ENCODE data around the gene TALDO1. TPM values are rescaled to one million over a fixed set of nuclear protein-coding genes. Genes with fewer than 3 reads are reported as not detected.
A peak's percentile ranks its signal among the peaks of the same experiment; 100 is the strongest.
"Not testable (repeated sequence)": the region's sequence is repeated elsewhere in the genome, so short reads cannot be mapped to it uniquely, and the experiment has no call there.

The TALDO1 gene
- total RNA-seq, 1 donor from 2014 or later = 101 TPM

DNA sequence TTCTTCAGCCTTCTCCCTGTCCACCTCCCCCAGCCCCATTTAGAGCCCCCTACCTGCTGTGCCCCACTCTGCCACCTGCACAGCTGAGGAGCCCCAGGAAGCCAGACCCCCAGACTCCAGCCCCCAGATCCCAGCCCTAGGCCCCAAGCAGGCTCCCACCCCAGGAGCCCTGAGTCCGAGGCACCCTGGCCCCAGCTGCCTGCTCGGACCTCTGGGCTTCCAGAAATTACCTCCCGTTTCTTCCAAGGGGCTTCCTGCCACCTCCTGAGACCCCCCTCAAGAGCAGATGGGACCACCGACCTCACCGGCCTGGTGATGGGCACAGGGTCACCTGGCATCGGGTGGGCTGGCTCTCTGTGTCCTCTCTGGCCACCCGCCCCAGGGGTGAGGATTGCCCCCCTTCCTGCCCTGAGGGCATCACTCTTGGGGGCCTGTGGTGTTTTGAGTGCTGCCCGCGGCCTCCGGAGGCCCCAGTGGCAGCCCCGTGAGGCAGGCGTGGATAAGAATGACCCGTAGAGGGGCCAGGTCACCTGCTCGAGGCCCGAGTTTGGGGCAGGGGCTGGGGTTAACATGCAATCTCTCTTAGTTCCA is 18.3 kb upstream of the TALDO1 start:
- peaks cover 3% of the 10 kb centered on the region for H3K9me3 Mint-ChIP-seq
- peaks cover 7% of the 10 kb centered on the region for H3K4me1 Mint-ChIP-seq
- H3K27me3 Mint-ChIP-seq (ENCODE audit: insufficient read depth, low read depth) = peaks cover 19% of the 10 kb centered on the region
- H3K36me3 Mint-ChIP-seq = no peaks in the 10 kb centered on the region
- Histone ChIP-seq H3K36me3 (no peaks in the 10 kb centered on the region), H3K4me1 (peaks cover 7% of the 10 kb centered on the region), H3K4me2 (no peak overlapping the region), H4K20me1 (ENCODE audit: low read depth) (peaks cover 5% of the 10 kb centered on the region), H3K27me3 (peaks cover 35% of the 10 kb centered on the region), H3F3A (ENCODE audit: low read depth) (peaks cover 11% of the 10 kb centered on the region), H3K9me3 (ENCODE audit: low read depth) (no peaks in the 10 kb centered on the region), H2AFZ (replicated peaks) (no peak overlapping the region), H3K9ac (no peak overlapping the region), H3K27ac (no peak overlapping the region), H3K79me2 (ENCODE audit: low read depth) (no peaks in the 10 kb centered on the region), H3K4me3 (no peak overlapping the region)
- TF ChIP-seq, protein P1, sequence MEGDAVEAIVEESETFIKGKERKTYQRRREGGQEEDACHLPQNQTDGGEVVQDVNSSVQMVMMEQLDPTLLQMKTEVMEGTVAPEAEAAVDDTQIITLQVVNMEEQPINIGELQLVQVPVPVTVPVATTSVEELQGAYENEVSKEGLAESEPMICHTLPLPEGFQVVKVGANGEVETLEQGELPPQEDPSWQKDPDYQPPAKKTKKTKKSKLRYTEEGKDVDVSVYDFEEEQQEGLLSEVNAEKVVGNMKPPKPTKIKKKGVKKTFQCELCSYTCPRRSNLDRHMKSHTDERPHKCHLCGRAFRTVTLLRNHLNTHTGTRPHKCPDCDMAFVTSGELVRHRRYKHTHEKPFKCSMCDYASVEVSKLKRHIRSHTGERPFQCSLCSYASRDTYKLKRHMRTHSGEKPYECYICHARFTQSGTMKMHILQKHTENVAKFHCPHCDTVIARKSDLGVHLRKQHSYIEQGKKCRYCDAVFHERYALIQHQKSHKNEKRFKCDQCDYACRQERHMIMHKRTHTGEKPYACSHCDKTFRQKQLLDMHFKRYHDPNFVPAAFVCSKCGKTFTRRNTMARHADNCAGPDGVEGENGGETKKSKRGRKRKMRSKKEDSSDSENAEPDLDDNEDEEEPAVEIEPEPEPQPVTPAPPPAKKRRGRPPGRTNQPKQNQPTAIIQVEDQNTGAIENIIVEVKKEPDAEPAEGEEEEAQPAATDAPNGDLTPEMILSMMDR (IDR thresholded peaks at IDR 0.05) = no peak
- TF ChIP-seq EZH2 (IDR thresholded peaks at IDR 0.05) (no peak), EZH2phosphoT487 (IDR thresholded peaks at IDR 0.05) (no peak)
- H3K27ac Mint-ChIP-seq = no peak overlapping the region
- no peak for DNase-seq (ENCODE audit: low spot score)
- no peak overlapping the region for H3K4me3 Mint-ChIP-seq

DNA sequence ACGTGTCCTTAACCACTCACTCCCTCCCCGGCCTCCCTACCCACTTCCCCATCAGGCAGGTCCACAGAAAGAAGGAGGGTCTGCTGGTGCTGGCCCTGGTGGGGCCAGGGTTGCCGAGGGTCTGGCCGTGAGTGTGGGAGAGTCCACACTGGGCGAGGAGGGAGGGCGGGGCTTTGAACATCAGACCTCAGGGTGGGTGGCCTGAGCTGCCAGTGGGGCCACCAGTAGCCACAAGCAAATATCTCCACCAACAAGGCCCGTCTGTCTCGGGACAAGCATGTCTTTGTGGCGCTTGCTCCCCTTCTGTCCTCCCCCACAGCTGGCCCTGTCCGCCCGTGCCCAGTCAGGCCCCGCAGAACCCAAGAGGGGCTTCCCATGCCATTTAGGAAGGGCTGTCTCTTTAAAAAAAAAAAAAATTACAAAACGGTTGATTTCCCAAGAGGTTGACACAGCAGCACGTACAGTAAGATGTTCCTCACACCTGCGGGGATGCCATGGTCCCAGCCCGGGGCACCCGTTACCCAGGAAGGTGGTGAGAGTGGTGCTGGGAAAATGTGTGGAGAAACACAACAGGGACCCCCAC is 17.7 kb upstream of the TALDO1 start:
- Mint-ChIP-seq H3K27me3 (ENCODE audit: insufficient read depth, low read depth) (peaks cover 22% of the 10 kb centered on the region), H3K27ac (no peak overlapping the region), H3K4me3 (peak overlapping the region; percentile 57), H3K36me3 (no peaks in the 10 kb centered on the region), H3K9me3 (peaks cover 9% of the 10 kb centered on the region), H3K4me1 (peaks cover 5% of the 10 kb centered on the region)
- H3K27me3 ChIP-seq = peaks cover 33% of the 10 kb centered on the region
- peaks cover 5% of the 10 kb centered on the region for H4K20me1 ChIP-seq (ENCODE audit: low read depth)
- H3K4me3 ChIP-seq = no peak overlapping the region
- H3K9ac ChIP-seq = no peak overlapping the region
- no peaks in the 10 kb centered on the region for H3K36me3 ChIP-seq
- no peak overlapping the region for H3K27ac ChIP-seq
- H2AFZ ChIP-seq (replicated peaks) = no peak overlapping the region
- H3K79me2 ChIP-seq (ENCODE audit: low read depth) = no peaks in the 10 kb centered on the region
- H3K4me1 ChIP-seq = peaks cover 7% of the 10 kb centered on the region
- H3K4me2 ChIP-seq = no peak overlapping the region
- DNase-seq (ENCODE audit: low spot score) = no peak
- peaks cover 5% of the 10 kb centered on the region for H3F3A ChIP-seq (ENCODE audit: low read depth)
- no peak for TF ChIP-seq EZH2phosphoT487 (IDR thresholded peaks at IDR 0.05)
- no peak for TF ChIP-seq EZH2 (IDR thresholded peaks at IDR 0.05)
- TF ChIP-seq, protein P1 (IDR thresholded peaks at IDR 0.05) = no peak
- H3K9me3 ChIP-seq (ENCODE audit: low read depth) = no peaks in the 10 kb centered on the region

DNA sequence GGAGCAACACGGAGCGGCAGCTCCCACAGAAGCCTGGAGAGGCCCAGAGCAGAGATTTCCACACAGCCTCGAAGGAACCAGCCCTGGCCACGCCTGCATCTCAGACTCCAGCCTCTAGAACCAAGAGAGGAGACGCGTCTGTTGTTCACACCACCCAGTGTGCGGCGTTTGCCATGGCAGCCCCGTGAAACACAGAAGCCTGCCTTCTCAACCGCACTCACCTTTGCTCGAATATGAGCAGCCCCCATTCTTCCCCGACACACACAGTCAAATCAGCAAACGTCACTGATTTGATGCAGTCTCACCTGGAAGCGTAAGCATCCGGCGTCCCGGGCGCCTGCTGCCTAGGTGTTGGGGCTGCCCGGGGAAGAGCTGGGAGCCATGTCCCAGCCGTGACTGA is 14.2 kb upstream of the TALDO1 start:
- H2AFZ ChIP-seq (replicated peaks) = no peak overlapping the region
- peaks cover 13% of the 10 kb centered on the region for H3K9me3 Mint-ChIP-seq
- H3F3A ChIP-seq (ENCODE audit: low read depth) = no peaks in the 10 kb centered on the region
- no peaks in the 10 kb centered on the region for H3K9me3 ChIP-seq (ENCODE audit: low read depth)
- no peak for DNase-seq (ENCODE audit: low spot score)
- no peaks in the 10 kb centered on the region for H3K79me2 ChIP-seq (ENCODE audit: low read depth)
- no peak overlapping the region for H3K27ac ChIP-seq
- H3K4me3 Mint-ChIP-seq = no peak overlapping the region
- H4K20me1 ChIP-seq (ENCODE audit: low read depth) = no peaks in the 10 kb centered on the region
- H3K4me1 ChIP-seq = no peaks in the 10 kb centered on the region
- H3K27me3 ChIP-seq = no peaks in the 10 kb centered on the region
- H3K4me3 ChIP-seq = no peak overlapping the region
- peaks cover 14% of the 10 kb centered on the region for H3K4me1 Mint-ChIP-seq
- H3K36me3 ChIP-seq = no peaks in the 10 kb centered on the region
- no peak overlapping the region for H3K27ac Mint-ChIP-seq
- H3K36me3 Mint-ChIP-seq = peaks cover 3% of the 10 kb centered on the region
- TF ChIP-seq, protein P1 (IDR thresholded peaks at IDR 0.05) = no peak
- TF ChIP-seq EZH2phosphoT487 (IDR thresholded peaks at IDR 0.05) (no peak), EZH2 (IDR thresholded peaks at IDR 0.05) (no peak)
- H3K9ac ChIP-seq = no peak overlapping the region
- H3K27me3 Mint-ChIP-seq (ENCODE audit: insufficient read depth, low read depth) = peaks cover 15% of the 10 kb centered on the region
- H3K4me2 ChIP-seq = no peak overlapping the region

DNA sequence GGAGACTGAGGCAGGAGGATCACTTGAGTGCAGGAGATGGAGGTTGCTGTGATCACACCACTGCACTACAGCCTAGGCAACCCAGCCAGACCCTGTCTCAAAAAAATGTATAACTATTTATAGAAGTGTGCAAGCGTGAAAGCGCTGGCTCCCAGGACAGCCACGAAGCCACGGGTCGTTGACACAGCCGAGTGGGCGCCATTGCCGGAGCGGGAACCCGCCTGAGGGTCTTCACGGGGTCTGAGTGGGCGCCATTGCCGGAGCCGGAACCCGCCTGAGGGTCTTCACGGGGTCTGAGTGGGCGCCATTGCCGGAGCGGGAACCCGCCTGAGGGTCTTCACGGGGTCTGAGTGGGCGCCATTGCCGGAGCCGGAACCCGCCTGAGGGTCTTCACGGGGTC is 12.7 kb upstream of the TALDO1 start:
- H3K27ac Mint-ChIP-seq = not testable (repeated sequence)

More for the DNA sequence above, 12.7 kb upstream of the TALDO1 start:
- H3F3A ChIP-seq (ENCODE audit: low read depth); H3K27ac ChIP-seq; H3K4me3 ChIP-seq; H3K27me3 ChIP-seq; DNase-seq (ENCODE audit: low spot score); H4K20me1 ChIP-seq (ENCODE audit: low read depth); H3K9ac ChIP-seq; H3K36me3 ChIP-seq; H3K4me2 ChIP-seq; H3K4me1 ChIP-seq; H3K79me2 ChIP-seq (ENCODE audit: low read depth); H3K4me3 Mint-ChIP-seq; H3K36me3 Mint-ChIP-seq; H3K9me3 ChIP-seq (ENCODE audit: low read depth); H2AFZ ChIP-seq (replicated peaks): not testable (repeated sequence)
- Mint-ChIP-seq H3K9me3 (peaks cover 13% of the 10 kb centered on the region), H3K4me1 (peaks cover 21% of the 10 kb centered on the region), H3K27me3 (ENCODE audit: insufficient read depth, low read depth) (peaks cover 17% of the 10 kb centered on the region)
